Measurements from ENCODE around the gene NUP210L.
"Not testable (repeated sequence)": the region's sequence is repeated elsewhere in the genome, so short reads cannot be mapped to it uniquely, and the experiment has no call there.

NUP210L gene

DNA sequence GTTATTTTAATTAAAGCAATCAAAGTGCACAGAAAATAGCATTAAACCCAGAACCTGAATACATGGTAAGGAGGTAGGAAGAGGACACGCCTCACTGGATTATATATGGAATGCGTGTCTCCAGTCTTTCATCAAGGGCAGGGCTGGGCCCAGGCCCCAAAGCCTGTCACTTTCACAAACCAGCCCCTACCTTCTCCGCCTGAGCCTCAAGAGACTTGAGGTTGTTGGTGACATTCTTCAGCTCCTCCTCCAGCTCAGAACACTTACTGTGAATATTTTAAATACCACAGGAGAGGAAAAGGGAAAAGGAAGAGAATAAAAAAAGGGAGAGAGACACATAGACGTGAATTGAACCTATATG lies 16.3 kb upstream of the NUP210L start:
- no peak for DNase-seq (ENCODE audit: insufficient read length, low spot score)
- no peak for FAIRE-seq

DNA sequence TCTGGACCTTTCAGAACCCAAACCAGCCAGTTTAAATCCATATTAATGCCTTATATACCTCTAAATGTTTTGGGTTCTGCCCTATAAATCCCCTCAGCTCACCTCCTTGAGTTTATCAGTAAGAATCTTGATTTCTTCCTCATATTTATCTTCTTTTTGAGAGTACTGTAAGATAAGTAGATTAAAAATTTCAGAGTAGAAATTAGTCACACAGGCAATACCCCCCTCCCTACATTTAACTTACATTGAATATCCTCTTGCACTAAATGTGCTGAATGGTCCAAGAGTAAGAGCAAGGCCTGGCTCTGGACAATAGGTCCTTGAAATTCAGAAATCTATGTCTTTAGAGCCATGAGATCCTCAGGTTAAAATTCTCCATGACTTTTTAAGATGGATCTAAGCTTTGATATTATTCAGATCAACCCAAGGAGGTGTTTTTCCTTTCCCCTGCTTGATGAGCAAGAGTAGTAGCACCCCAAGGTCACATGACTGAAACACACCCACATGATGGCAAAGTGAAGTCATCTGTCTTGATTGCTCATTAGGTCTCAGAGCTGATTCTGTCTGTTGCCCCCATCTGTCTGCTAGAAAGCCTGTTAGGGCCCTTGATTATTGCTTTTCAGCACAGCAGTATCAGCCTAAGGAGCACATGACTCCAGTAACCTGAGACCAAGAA lies 15.8 kb upstream of the NUP210L start:
- no peak for FAIRE-seq
- DNase-seq (ENCODE audit: insufficient read length, low spot score): no peak

DNA sequence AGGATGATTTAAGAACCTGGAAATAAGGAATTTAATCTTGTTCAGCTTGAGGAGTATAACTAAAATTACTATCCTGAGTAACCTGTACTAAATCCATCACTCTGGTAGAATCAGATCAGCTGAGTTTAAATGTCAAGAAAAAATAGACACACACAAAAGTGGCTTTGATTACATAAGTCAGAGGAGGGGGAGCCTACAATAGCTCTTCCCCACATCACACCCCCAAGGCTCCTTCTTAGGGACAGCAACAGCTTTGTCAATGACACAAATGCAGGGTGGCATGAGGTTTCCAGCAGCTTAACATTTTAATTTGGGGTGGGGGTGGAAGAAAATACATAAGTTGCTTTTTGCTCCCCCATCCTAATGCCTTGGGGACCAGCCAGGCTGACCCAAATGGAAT lies 12.6 kb upstream of the NUP210L start:
- no peak for FAIRE-seq
- DNase-seq (ENCODE audit: insufficient read length, low spot score): no peak

DNA sequence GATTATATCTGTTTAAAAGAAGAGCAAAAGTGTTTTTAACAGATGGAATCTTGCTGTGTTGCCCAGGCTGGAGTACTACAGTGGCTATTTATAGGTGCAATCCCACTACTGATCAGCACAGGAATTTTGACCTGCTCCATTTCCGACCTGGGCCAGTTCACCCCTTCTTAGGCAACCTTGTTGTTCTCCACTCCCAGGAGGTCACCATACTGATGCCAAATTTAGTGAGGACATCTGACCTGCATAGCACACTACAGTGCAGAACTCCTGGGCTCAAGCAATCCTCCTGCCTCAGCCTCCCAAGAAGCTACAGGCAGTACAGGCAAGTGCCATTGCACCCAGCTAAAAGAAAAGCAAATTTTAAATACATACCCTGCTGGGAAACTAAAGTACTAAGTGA lies 11.3 kb upstream of the NUP210L start:
- no peak for FAIRE-seq
- no peak for DNase-seq (ENCODE audit: insufficient read length, low spot score)

DNA sequence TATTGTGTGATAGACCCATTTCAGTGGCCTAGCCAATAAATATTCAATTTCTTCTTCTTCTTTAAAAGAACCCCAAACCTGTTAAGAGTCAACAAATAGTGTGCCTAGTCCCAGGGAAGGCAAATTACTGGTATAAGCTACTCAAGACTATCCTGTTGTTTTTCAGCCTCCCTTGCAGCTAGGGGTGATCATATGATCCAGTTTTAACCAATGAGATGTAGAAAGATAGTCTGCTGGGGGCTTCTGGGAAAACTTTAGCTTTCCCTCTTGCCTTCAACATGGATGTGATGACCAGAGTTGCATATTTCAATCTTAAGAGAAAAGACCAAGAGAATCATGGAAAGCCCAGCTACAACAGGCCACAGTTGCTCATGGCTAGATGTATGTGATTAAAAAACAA lies 4.7 kb upstream of the NUP210L start:
- DNase-seq (ENCODE audit: insufficient read length, low spot score) (no peak), FAIRE-seq (no peak)

DNA sequence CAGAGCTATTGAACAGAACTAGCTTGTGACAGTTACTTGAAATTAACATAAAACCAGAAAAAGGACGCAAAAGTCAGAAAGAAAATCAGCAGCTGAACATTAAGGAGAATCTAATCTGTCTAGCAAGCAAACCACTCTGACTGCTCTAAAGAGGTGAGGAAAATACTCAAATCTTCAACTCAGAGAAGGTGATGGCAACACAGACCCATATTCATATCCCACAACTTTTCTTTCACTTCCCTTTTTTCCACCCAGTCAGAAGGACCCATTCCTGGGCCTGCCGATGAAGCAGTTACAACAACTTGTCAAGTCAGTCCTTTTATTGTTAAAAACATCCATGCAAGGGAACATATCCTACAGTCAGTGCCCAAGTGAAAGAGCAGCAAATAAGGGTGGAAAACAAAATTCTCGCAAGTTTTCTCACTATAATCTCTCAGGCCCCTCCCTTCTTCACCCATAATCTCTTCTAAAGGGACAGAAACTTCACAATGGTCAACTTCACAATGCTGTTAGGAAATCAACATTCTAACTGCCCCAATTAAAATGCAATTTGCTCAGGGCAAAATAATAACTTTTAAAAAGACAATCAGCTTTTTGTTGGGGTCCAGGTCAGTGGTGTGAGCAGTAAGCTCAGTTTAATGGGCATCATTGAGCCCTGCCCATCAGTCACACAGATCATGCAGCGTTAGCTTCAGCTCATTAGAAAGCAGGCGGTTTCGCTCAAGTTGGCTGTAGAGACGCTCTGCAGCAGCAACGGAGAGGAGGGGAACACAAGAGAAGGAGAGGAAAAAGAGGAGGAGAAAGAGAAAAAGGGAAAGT lies 3.6 kb upstream of the NUP210L start:
- no peak for DNase-seq (ENCODE audit: insufficient read length, low spot score)
- FAIRE-seq: peak; percentile 44

DNA sequence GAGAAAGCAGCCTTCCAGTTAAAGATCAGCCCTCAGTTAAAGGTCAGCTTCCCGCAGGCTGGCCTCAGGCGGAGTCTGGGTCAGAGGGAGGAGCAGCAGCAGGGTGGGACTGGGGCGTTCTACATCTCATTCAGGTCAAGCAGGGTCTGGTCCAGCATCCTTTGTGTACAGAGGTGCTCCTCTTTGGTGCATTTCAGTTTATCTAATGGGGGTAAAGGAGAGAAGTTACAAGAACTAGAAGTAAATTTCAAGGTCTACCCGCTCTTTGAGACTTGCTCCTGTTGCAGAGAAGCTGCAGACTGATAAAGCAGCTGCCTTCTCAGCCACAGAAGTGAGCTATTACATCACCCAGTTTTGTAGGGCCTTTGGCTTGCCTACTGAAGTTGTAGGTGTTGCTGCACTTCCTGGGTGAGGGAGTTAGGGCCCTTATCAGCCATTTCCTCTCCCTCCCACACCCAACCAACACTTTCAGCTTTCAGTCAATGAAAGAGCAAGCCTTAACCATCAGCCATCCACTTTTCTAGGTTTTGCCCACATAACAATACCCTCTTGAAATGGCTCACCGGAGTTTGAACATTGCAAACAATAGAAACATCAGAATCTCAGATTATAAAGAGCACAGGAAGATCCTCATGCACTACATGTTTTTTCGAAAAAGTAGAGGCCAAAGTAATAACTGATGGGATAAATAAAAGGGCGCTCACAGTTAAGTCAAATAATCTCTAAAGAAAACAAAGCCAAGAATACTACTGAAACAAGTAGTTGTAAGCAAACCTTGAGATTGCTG lies 2.8 kb upstream of the NUP210L start:
- FAIRE-seq: peak; percentile 88
- peak; percentile 59 for DNase-seq (ENCODE audit: insufficient read length, low spot score)

DNA sequence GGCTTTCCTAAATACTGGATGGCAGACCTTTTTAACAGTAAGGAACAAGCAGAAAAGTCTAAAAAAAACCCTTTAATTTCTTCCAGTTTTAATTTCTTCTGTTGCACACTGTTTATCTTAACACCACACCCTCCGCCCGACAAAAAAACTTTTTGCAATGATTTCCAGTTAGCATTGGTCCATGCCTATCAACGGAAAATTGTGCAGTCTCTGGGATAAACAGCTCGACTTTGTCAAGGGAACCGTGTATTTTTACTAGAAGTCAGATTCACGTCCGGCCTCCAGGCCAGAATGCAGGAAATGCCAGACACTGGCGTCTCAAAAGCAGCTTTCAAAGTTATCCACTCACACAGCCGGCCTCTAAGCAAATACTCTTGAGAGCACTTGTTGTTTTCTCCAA lies 378 bp upstream of the NUP210L start:
- DNase-seq (ENCODE audit: insufficient read length, low spot score): no peak
- FAIRE-seq: no peak

DNA sequence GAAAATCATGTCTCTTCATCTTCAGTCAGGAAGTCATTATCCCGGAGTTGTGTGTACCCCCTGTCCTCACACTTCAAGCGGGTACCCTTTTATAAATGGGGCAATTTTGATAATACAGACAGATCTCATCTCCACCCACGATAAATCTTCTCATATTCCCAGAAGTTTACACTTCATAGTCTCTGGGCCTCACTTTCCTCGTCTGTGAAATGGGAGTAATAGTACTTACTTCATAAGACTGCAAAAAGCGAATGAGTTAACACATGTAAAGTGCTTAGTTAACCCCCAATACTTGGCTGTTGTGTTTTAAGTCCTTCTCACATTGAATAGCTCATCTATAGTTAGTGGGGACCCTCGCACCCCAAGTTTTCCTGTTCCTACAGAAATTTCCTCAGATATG lies 820 bp downstream of the NUP210L start:
- no peak for DNase-seq (ENCODE audit: insufficient read length, low spot score)
- FAIRE-seq: no peak

DNA sequence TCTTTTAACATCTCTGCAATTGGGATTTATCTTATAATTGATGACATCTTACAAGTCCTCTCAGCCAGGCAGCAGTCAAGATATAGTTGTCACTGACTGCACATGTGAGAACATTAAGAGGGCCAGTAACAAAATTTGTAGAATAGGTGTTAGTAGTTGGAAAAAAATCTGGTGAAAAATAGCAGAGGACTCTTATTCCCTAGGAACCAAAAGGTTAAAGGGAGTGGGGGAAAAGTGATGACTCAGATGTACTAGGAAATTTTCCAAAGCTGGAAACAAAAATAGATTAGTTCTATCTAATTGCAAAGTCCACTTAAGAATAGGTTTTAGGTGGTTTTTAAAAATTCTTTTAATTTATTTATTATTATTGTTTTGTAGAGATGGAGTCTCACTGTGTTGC lies 3.6 kb downstream of the NUP210L start:
- DNase-seq (ENCODE audit: insufficient read length, low spot score) (no peak), FAIRE-seq (no peak)

DNA sequence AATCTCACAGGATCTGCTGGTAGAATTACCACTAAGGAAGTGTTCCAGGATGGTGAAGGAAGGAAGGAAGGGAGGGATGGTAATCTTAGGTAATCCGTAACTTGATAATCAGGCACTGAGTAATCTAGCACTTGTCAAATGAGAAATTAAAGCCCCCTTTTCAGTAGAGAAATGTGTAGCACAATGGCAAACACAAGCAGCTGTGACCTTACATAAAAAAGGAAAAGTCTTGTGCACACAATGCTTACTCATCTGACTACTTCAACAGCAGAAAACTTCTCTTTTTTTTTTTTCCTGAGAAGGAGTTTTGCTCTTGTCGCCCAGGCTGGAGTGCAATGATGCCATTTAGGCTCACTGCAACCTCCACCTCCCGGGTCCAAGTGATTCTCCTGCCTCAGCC lies 6.1 kb downstream of the NUP210L start:
- FAIRE-seq (no peak), DNase-seq (ENCODE audit: insufficient read length, low spot score) (no peak)

DNA sequence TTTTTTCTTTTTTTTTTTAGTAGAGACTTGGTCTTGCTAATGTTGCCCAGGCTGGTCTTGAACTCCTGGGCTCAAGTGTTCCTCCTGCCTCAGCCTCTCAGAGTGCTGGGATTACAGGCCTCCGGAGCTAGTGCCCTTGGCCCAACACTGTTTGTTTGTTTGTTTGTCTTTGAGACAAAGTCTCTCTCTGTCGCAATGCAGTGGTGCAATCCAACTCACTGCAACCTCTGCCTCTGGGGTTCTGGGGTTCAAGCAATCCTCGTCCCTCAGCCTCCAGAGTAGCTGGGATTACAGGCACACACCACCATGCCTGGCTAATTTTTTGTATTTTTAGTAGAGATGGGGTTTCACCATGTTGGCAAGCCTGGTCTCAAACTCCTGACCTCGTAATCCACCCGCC lies 7.4 kb downstream of the NUP210L start:
- FAIRE-seq; DNase-seq (ENCODE audit: insufficient read length, low spot score): not testable (repeated sequence)

DNA sequence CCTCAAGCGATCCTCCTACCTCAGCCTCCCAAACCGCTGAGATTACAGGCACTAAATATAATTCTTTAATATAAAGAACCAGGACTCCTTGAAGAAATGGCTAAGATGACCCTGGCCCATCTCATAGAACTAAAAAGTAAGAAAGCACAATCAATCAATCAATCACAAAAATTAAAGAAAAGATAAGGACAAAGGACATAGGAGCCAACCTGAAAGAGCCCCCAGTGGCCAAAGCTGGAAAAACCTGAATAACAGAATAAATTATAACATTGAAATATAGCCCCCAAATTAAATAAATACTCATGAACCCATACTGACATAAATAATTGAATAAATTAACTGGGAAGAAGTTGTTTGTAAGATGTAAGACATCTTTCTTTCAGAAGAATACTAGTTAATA lies 8.9 kb downstream of the NUP210L start:
- no peak for FAIRE-seq
- no peak for DNase-seq (ENCODE audit: insufficient read length, low spot score)

DNA sequence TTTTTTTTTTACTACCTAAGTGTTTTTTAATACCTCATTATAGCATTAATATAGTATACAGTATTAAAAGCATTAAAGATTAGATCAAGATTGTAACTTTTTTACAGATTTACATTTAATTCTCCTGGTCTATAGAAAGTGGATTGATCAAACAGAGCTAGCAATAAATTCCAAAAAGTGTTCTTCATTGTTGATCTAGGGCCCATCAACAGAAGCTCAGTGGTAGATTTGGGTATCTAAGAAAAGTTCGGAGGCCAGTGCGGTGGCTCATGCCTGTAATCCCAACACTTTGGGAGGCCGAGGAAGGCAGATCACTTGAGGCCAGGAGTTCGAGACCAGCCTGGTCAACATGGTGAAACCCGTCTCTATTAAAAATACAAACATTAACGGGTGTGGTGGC lies 12.5 kb downstream of the NUP210L start:
- no peak for FAIRE-seq
- DNase-seq (ENCODE audit: insufficient read length, low spot score): no peak

DNA sequence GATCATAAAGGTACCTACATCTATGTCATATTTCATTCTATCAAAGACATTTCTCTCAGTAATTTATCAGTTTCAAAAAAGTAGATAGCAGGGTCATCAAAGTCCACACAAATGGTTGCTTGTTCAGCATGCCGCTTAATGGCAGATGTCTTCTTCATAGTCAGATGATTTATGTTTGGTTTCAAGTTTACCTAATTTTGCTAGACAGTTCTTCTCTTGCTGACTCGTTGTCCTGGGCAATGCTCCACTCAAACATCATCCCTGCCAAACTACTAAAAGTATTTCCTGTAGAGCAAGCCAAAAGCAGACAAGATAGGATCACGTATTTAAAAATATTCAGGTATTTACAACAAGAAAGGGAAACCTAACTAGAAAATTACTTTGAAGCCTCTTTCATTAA lies 13.6 kb downstream of the NUP210L start:
- no peak for DNase-seq (ENCODE audit: insufficient read length, low spot score)
- FAIRE-seq: no peak

DNA sequence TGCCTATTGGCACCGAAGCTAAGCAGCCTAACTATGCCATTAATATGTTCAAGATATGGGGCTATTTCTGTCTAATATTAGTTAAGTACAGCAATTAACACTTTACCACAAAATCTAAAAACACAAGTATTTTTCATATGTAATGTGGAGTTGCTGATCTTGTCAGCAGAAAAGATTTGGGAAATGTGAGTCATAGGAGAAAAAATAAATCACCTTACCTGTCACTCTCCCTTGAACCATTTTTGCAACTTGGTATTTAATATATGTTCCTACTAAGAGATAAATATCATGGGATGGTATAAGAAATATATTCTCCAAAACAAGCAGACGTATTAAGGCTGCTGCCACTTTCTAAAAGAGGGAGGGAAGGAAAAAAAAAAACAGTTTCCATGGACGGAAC lies 17.0 kb downstream of the NUP210L start:
- DNase-seq (ENCODE audit: insufficient read length, low spot score) (no peak), FAIRE-seq (no peak)

DNA sequence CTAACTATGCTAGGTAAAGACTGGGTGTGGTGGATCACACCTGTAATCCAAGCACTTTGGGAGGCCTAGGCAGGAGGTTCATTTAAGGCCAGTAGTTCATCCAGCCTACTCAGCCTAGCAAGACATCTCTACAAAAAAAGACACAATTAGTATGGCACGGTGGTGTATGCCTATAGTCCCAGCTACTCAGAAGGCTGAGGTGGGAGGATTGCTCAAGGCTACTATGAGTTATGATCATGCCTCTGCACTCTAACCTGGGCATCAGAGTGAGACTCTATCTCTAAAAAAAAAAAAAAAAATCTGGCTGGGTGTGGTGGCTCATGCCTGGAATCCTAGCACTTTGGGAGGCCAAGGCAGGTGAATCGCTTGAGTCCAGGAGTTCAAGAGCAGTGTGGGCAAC lies 21.6 kb downstream of the NUP210L start:
- FAIRE-seq (no peak), DNase-seq (ENCODE audit: insufficient read length, low spot score) (no peak)

DNA sequence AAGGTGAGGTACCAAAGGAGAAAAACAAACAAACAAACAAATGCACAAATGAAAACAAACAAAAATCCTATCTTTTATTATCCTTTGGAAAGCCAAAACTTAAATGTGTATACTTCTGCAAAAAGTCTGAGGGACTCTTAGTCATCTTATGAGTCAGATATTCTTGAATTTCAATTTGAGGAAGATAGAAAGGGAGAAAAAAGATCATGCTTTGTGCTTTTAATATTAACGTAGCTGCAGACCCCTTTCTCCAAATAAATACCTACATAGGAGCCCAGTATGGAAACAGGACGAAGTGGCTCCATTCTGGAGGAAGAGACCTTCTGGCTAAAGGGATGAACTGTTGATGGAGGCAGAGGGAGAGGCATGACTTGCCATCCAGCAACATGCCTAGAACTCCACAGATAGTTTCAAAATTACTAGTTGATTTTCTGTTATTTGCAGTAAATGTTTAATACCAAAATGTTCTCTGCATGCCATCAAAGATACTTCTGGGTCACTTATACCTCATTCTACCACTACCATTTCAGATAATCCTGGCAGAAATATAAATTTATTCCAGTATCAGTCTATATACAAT lies 25.4 kb downstream of the NUP210L start:
- DNase-seq (ENCODE audit: insufficient read length, low spot score) (no peak), FAIRE-seq (no peak)

DNA sequence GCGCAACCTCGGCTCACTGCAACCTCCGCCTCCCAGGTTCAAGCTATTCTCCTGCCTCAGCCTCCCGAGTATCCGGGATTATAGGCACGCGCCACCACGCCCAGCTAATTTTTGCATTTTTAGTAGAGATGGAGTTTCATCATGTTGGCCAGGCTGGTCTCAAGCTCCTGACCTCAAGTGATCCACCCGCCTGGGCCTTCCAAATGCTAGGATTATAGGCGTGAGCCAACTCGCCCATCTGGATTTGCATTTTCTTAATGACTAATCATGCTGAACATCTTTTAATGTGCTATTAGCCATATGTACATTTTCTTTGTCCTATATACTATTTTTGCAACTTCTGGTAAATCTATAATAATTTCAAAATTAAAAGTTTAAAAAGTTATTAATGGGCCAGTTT lies 31.7 kb downstream of the NUP210L start:
- not testable (repeated sequence) for DNase-seq (ENCODE audit: insufficient read length, low spot score); FAIRE-seq

DNA sequence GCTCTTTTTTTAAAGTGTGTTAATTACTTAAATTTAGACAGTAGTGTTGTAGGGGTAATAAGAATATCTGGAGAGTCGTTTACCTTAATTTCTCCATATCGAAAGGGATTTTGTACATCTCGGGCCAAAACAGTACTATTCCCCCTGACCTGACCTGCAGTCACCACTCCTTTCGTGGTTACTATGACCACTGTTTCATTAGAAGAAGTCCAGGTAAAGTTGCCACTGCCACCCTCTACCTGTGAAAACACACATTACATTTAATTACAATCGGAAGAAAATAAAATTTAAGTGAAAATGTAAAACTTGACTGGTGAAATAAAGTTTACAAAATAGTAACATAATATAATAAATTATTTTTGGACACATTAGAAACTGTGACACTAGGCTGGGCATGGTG lies 37.2 kb downstream of the NUP210L start:
- FAIRE-seq (no peak), DNase-seq (ENCODE audit: insufficient read length, low spot score) (no peak)

DNA sequence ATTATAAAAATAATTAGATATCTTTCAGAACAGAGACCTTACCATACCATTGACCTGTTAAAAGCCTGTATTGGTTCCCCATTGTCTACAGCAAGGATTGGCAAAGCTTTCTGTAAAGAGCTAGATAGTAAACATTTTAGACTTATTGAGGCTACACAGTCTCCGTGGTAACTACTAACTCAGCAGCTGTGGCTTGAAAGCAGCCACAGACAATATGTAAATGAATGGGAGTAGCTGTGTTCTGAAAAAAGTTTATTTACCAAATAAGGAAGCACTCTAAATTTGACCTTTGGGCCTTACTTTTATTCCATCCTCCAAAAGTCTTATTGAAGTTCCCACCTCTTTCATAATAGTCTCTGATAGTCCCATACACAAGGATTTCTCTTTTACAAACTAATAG lies 39.7 kb downstream of the NUP210L start:
- DNase-seq (ENCODE audit: insufficient read length, low spot score) (no peak), FAIRE-seq (no peak)
